ENCODE data around the gene NAMPT.

The NAMPT gene

DNA sequence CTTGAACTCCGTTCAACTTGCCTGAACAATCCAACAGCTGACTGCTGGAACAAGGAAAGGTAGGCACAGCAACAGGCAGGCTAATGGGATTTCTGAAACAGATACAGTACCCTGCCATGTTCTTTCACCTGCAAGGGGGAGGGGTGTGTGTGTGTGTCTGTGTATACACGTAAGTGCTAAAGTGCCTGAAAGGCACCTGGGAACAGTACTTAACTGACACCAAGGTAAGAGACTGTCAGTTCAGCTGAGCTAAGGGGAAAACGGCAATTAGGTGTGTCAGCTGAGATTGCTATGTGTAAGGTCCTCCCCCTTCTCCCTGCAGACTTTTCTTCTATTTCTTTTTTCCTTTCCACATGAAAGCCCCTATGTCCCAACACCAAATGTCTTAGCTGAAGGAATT is 27.0 kb downstream of the NAMPT start:
- no peak overlapping the region for H3K27ac ChIP-seq
- TF ChIP-seq CTCF (IDR thresholded peaks at IDR 0.05) (no peak), ZFX (IDR thresholded peaks at IDR 0.05; ENCODE audit: borderline replicate concordance) (no peak)

- TF ChIP-seq ZFX (IDR thresholded peaks at IDR 0.05; ENCODE audit: borderline replicate concordance) (no peak), CTCF (IDR thresholded peaks at IDR 0.05) (no peak)
- no peak overlapping the region for H3K27ac ChIP-seq
Observed at GRCh38 chr7:106256144-106256543, 28.6 kb downstream of the NAMPT start.

DNA sequence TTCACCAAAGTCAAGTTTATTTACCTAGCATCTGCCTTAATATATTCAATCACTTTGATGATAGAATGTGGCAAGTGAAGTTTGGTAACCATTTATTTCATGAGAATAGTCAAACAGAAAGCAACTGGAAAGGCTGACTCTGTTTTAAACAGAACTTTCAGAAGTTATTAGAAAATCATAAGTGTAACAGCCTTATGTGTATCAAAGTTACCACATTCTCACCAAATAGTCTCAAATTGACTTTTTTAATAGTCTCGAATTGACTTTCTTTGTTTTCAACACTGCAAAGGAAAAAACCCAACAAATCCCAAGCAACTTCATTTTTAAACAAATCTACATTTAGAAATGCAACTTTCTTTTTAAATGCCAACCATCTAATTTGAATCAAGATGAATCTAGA is 29.5 kb downstream of the NAMPT start:
- H3K27ac ChIP-seq = no peak overlapping the region
- TF ChIP-seq ZFX (IDR thresholded peaks at IDR 0.05; ENCODE audit: borderline replicate concordance) (no peak), CTCF (IDR thresholded peaks at IDR 0.05) (no peak)

GRCh38 chr7:106254525-106255116 is 30.2 kb downstream of the NAMPT start:
- H3K27ac ChIP-seq = no peak overlapping the region
- TF ChIP-seq CTCF (IDR thresholded peaks at IDR 0.05) (no peak), ZFX (IDR thresholded peaks at IDR 0.05; ENCODE audit: borderline replicate concordance) (no peak)

DNA sequence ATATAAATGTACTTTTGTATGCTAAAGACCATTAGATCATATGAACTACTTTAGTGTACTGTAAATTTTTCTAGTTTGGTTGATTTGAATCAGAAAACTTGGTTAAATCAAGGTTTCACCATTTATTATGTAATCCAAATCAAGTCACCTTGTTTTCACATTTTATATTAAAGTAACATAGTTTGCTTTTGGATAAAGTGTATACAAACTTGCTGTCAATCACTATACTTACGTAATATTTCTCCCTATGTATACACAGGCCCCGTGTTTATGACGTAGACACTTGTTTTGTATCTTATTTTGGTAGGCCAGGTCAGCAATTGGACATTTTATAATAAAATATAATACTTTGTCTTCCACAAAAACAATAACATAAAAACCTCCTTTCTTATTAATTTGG is 32.2 kb downstream of the NAMPT start:
- no peak overlapping the region for H3K27ac ChIP-seq
- no peak for TF ChIP-seq ZFX (IDR thresholded peaks at IDR 0.05; ENCODE audit: borderline replicate concordance)
- TF ChIP-seq CTCF (IDR thresholded peaks at IDR 0.05) = no peak

GRCh38 chr7:106249488-106249887 is 35.3 kb downstream of the NAMPT start:
- TF ChIP-seq CTCF (IDR thresholded peaks at IDR 0.05) (no peak), ZFX (IDR thresholded peaks at IDR 0.05; ENCODE audit: borderline replicate concordance) (no peak)
- no peak overlapping the region for H3K27ac ChIP-seq

DNA sequence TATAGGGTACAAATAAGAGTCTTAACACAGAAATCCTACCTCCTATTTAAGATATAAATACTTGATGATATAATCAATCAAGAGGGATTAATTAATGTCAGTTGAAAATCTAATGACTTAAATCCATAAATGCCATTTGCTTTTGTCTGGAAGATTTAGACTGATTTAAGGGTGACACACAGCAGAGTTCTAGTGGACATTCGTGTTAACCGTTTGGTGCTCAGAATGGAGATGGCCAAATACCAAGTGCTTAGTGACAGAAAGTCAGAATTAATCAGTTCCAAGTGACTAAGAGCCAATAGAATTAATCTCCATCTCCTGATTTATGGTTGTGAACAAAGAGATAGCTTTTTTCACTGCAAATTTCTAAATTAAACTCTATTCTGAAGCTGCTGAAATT is 36.2 kb downstream of the NAMPT start:
- TF ChIP-seq CTCF (IDR thresholded peaks at IDR 0.05) = no peak
- no peak for TF ChIP-seq ZFX (IDR thresholded peaks at IDR 0.05; ENCODE audit: borderline replicate concordance)
- H3K27ac ChIP-seq = no peak overlapping the region
